H1 (cell line): ENCODE data around the gene PIAS3. TPM values are rescaled to one million over a fixed set of nuclear protein-coding genes. Genes with fewer than 3 reads are reported as not detected.
A peak's percentile ranks its signal among the peaks of the same experiment; 100 is the strongest.

Source experiments
- CTCF ChIA-PET: fragments of 300-600 bp; sonication (Branson Sonifier 250); formaldehyde crosslinking; loops from one replicate; lab custom pipeline; 2021; ENCODE audit not compliant: partially characterized antibody; lab: Charles Lee
- POLR2A ChIA-PET: fragments of 300-600 bp; sonication (Branson Sonifier 250); formaldehyde crosslinking; loops from one replicate; lab custom pipeline; 2021; ENCODE audit warnings: inconsistent platforms; ENCODE audit not compliant: partially characterized antibody; lab: Charles Lee
- DNase-seq, 2 experiments: peaks; one replicate each; pipeline versions ENCODE4 v3.0.0 to v3.0.0-alpha.2; 2010 to 2022; ENCODE audit warnings: low spot score in 2 of 2, low read depth in 1 of 2, mixed read lengths in 1 of 2
- FAIRE-seq: peaks from 2 replicates; lab custom pipeline; 2011; peaks lifted over from hg19 to GRCh38; lab: Jason Lieb, UNC
- H2AFZ ChIP-seq: 2 replicates; pipeline ENCODE4 v1.8.1; 2012; ENCODE audit warnings: low read length, inconsistent platforms
- H2AK5ac ChIP-seq: 2 replicates; pipeline ENCODE4 v1.6.1; 2013; ENCODE audit warnings: low read depth, low read length
- H2BK120ac ChIP-seq: replicated peaks from 2 replicates; pipeline ENCODE3; 2013; ENCODE audit warnings: low read depth, low read length, inconsistent platforms
- H2BK12ac ChIP-seq: 2 replicates; pipeline ENCODE4 v1.6.1; 2013; ENCODE audit warnings: low read depth, low read length
- H2BK15ac ChIP-seq: 2 replicates; pipeline ENCODE4 v1.6.1; 2013; ENCODE audit warnings: low read length
- H2BK20ac ChIP-seq: 2 replicates; pipeline ENCODE4 v1.6.1; 2013; ENCODE audit warnings: low read length
- H2BK5ac ChIP-seq: 2 replicates; pipeline ENCODE4 v1.6.1; 2013; ENCODE audit warnings: low read depth, low read length
- H3K14ac ChIP-seq: 2 replicates; pipeline ENCODE4 v1.6.1; 2013; ENCODE audit warnings: inconsistent platforms; ENCODE audit not compliant: insufficient read length
- H3K18ac ChIP-seq: 2 replicates; pipeline ENCODE4 v1.6.1; 2013; ENCODE audit warnings: low read length; ENCODE audit errors: extremely low read depth
- H3K23ac ChIP-seq: 2 replicates; pipeline ENCODE4 v1.6.1; 2013; ENCODE audit warnings: inconsistent platforms; ENCODE audit not compliant: insufficient read length
- H3K23me2 ChIP-seq: 2 replicates; pipeline ENCODE4 v1.6.1; 2013; ENCODE audit warnings: low read depth, low read length
- H3K27ac ChIP-seq: 2 replicates; pipeline ENCODE4 v1.6.1; 2011; ENCODE audit warnings: low read depth, low read length, inconsistent platforms
- H3K27me3 ChIP-seq, 4 experiments: replicated peaks in 1 of 4; 1 replicate in 1 of 4; 2 replicates in 3 of 4; pipeline versions ENCODE4 v1.6.1 to v1.8.1; 2011 to 2013; ENCODE audit warnings: low read length in 3 of 4, mild to moderate bottlenecking in 3 of 4, inconsistent platforms in 2 of 4, mixed read lengths in 2 of 4, moderate library complexity in 1 of 4; ENCODE audit not compliant: control insufficient read depth in 3 of 4, insufficient read depth in 3 of 4; ENCODE audit errors: extremely low read depth in 1 of 4
- H3K36me3 ChIP-seq, 4 experiments: 2 replicates each; pipeline versions ENCODE4 v1.6.1 to v1.8.1; 2011 to 2013; ENCODE audit warnings: mild to moderate bottlenecking in 4 of 4, low read length in 3 of 4, moderate library complexity in 2 of 4, control low read depth in 1 of 4, inconsistent platforms in 1 of 4; ENCODE audit not compliant: insufficient read depth in 4 of 4, control insufficient read depth in 2 of 4
- H3K4ac ChIP-seq: replicated peaks from 2 replicates; pipeline ENCODE3; 2013; ENCODE audit warnings: low read length, low read depth, mixed read lengths, inconsistent platforms; ENCODE audit not compliant: insufficient read length
- H3K4me1 ChIP-seq, 4 experiments: replicated peaks in 1 of 4; 1 replicate in 1 of 4; 2 replicates in 3 of 4; pipeline versions ENCODE4 v1.6.1 to v1.8.1; 2011 to 2013; ENCODE audit warnings: low read length in 3 of 4, inconsistent platforms in 2 of 4, mixed read lengths in 1 of 4; ENCODE audit not compliant: insufficient read depth in 4 of 4, control insufficient read depth in 3 of 4
- H3K4me2 ChIP-seq, 2 experiments: 2 replicates each; pipeline versions ENCODE4 v1.6.1 to v1.8.1; 2011 to 2013; ENCODE audit warnings: low read depth in 2 of 2, low read length in 2 of 2, control low read depth in 1 of 2, inconsistent platforms in 1 of 2, mild to moderate bottlenecking in 1 of 2; ENCODE audit not compliant: insufficient read depth in 1 of 2
- H3K4me3 ChIP-seq, 4 experiments: fragments of 200-600, 300-600 bp in 1 of 4; sonication (generic), shearing (Covaris generic), sonication (Bioruptor Twin) in 1 of 4; 2 replicates each; pipeline versions ENCODE4 v1.5.1 to v1.8.1; 2011 to 2016; ENCODE audit warnings: low read length in 4 of 4, low read depth in 3 of 4, control low read depth in 2 of 4, inconsistent platforms in 2 of 4, mild to moderate bottlenecking in 2 of 4, mixed read lengths in 1 of 4, moderate library complexity in 1 of 4; ENCODE audit not compliant: insufficient read depth in 2 of 4; ENCODE audit errors: extremely low read depth in 1 of 4
- H3K56ac ChIP-seq: replicated peaks from 2 replicates; pipeline ENCODE3; 2013; ENCODE audit warnings: low read depth, mild to moderate bottlenecking, mixed read lengths, low read length, inconsistent platforms; ENCODE audit not compliant: insufficient read length
- H3K79me1 ChIP-seq: 2 replicates; pipeline ENCODE4 v1.6.1; 2013; ENCODE audit warnings: low read depth, low read length, control low read depth
- H3K79me2 ChIP-seq, 2 experiments: 2 replicates each; pipeline versions ENCODE4 v1.6.1 to v1.8.1; 2012 to 2013; ENCODE audit warnings: low read length in 2 of 2, mild to moderate bottlenecking in 2 of 2, inconsistent platforms in 1 of 2; ENCODE audit not compliant: insufficient read depth in 2 of 2, control insufficient read depth in 1 of 2
- H3K9ac ChIP-seq, 4 experiments: replicated peaks in 1 of 4; 1 replicate in 1 of 4; 2 replicates in 3 of 4; pipeline versions ENCODE4 v1.6.1 to v1.8.1; 2011 to 2013; ENCODE audit warnings: low read depth in 3 of 4, low read length in 3 of 4, control low read depth in 2 of 4, mild to moderate bottlenecking in 2 of 4, moderate library complexity in 2 of 4, inconsistent platforms in 1 of 4; ENCODE audit errors: extremely low read depth in 1 of 4
- H3K9me3 ChIP-seq, 2 experiments: 2 replicates each; pipeline versions ENCODE4 v1.6.1 to v1.8.1; 2012 to 2013; ENCODE audit warnings: mild to moderate bottlenecking in 2 of 2, moderate library complexity in 2 of 2, control low read depth in 1 of 2, inconsistent platforms in 1 of 2, low read depth in 1 of 2, low read length in 1 of 2, mixed read lengths in 1 of 2; ENCODE audit not compliant: insufficient read depth in 2 of 2
- H4K20me1 ChIP-seq, 2 experiments: replicated peaks in 1 of 2; 2 replicates each; pipeline versions ENCODE3 to v1.8.1; 2011 to 2013; ENCODE audit warnings: inconsistent platforms in 2 of 2, low read length in 2 of 2, mild to moderate bottlenecking in 1 of 2; ENCODE audit not compliant: insufficient read depth in 2 of 2, control insufficient read depth in 1 of 2
- H4K5ac ChIP-seq: 2 replicates; pipeline ENCODE4 v1.6.1; 2013; ENCODE audit warnings: low read length, low read depth, mixed read lengths, inconsistent platforms; ENCODE audit not compliant: insufficient read length
- H4K8ac ChIP-seq: 2 replicates; pipeline ENCODE4 v1.8.0; 2013; ENCODE audit warnings: mild to moderate bottlenecking, moderate library complexity, low read length, inconsistent platforms; ENCODE audit not compliant: insufficient read depth; ENCODE audit errors: extremely low read depth
- H4K91ac ChIP-seq: replicated peaks from 2 replicates; pipeline ENCODE3; 2013; ENCODE audit warnings: low read length, mixed read lengths, inconsistent platforms; ENCODE audit not compliant: insufficient read length
- CBX5 ChIP-seq: fragments of 300-800, 300-1000 bp; sonication (generic); IDR thresholded peaks from 2 replicates; pipeline ENCODE4 v1.7.1; 2016; ENCODE audit warnings: antibody characterized with exemption, low read length, low read depth
- CHD1 ChIP-seq: IDR thresholded peaks from 2 replicates; pipeline ENCODE4 v1.6.1; 2012; ENCODE audit warnings: low read depth, low read length, improper control_type of control experiment
- CREB1 ChIP-seq: IDR thresholded peaks from 2 replicates; pipeline ENCODE4 v1.6.1; 2012; ENCODE audit warnings: inconsistent platforms
- KDM1A ChIP-seq: fragments of 200-600, 300-600 bp; sonication (generic); IDR thresholded peaks from 2 replicates; pipeline ENCODE4 v1.7.1; 2016; ENCODE audit warnings: mild to moderate bottlenecking, low read length, borderline replicate concordance
- MAFK ChIP-seq: IDR thresholded peaks from 2 replicates; pipeline ENCODE4 v1.6.1; 2012; ENCODE audit warnings: low read depth, mild to moderate bottlenecking, improper control_type of control experiment, low read length
- POU5F1 ChIP-seq: IDR thresholded peaks from 2 replicates; pipeline ENCODE4 v1.6.1; 2011; ENCODE audit warnings: low read depth, mild to moderate bottlenecking, low read length, moderate library complexity
- SIN3A ChIP-seq, 2 experiments: IDR thresholded peaks in 1 of 2; conservative IDR thresholded peaks in 1 of 2; 2 replicates each; pipeline ENCODE4 v1.6.1; 2011 to 2012; ENCODE audit warnings: low read length in 2 of 2, improper control_type of control experiment in 1 of 2, low read depth in 1 of 2, mild to moderate bottlenecking in 1 of 2
- SP1 ChIP-seq: IDR thresholded peaks from 2 replicates; pipeline ENCODE4 v1.6.1; 2011; ENCODE audit warnings: low read depth, low read length
- SP2 ChIP-seq: IDR thresholded peaks from 2 replicates; pipeline ENCODE4 v1.6.1; 2012; ENCODE audit warnings: mild to moderate bottlenecking, low read length, inconsistent platforms
- ZNF274 ChIP-seq: IDR thresholded peaks from 2 replicates; pipeline ENCODE4 v1.7.0; 2012; ENCODE audit warnings: low read length, borderline replicate concordance; ENCODE audit errors: extremely low read depth
- WGBS, 2 experiments: shearing (Covaris generic) in 1 of 2; methylation state at CpG; one replicate each; pipeline versions ENCODE4 v1.1.6 to v1.1.7; 2013 to 2015; ENCODE audit warnings: low lambda C conversion rate in 2 of 2, mixed read lengths in 2 of 2, inconsistent platforms in 1 of 2, low coverage in 1 of 2, missing lambda C conversion rate in 1 of 2; ENCODE audit not compliant: insufficient replicate concordance in 2 of 2, insufficient coverage in 1 of 2, insufficient read length in 1 of 2; ENCODE audit errors: extremely low coverage in 1 of 2, missing lambda C conversion rate in 1 of 2; 5-methylcytosine and 5-hydroxymethylcytosine counted together
- polyA plus RNA-seq, 7 experiments: library from polyadenylated mRNA; depleted of rRNA in 3 of 7; stranded (reverse) in 5 of 7; unstranded in 2 of 7; fragments of >200 nt in 5 of 7; fragments of 200-250 nt in 2 of 7; gene quantifications; 1 replicate in 5 of 7; 2 replicates in 1 of 7; 4 replicates in 1 of 7; pipeline versions ENCODE4 v1.2.1 to v1.2.3, GENCODE V29; 2011 to 2013; ENCODE audit warnings: missing spikeins in 2 of 7, mixed read lengths in 2 of 7
- total RNA-seq: library from RNA; stranded (reverse); fragmentation: NEBNext Ultra II Directional; extraction: Animal tissue kit (Norgen Biotek cat#: 25700); gene quantifications from 2 replicates; pipeline ENCODE4 v1.2.1, GENCODE V29; 2021
- TF ChIP-seq, protein P1 (sequence below), 3 experiments: IDR thresholded peaks; 1 replicate in 2 of 3; 2 replicates in 1 of 3; pipeline versions ENCODE4 v1.5.1 to v1.6.1; 2011; ENCODE audit warnings: low read length in 3 of 3, mild to moderate bottlenecking in 3 of 3, inconsistent platforms in 2 of 3, low read depth in 1 of 3, moderate library complexity in 1 of 3; ENCODE audit not compliant: insufficient read depth in 1 of 3; ENCODE audit errors: control extremely low read depth in 1 of 3

Gene PIAS3
- total and polyA plus RNA-seq, 2 of the 8 experiments (the other 6 are each of a cell fraction or from before 2014, with no cell fraction given) = 36.7 to 49.9 TPM

DNA sequence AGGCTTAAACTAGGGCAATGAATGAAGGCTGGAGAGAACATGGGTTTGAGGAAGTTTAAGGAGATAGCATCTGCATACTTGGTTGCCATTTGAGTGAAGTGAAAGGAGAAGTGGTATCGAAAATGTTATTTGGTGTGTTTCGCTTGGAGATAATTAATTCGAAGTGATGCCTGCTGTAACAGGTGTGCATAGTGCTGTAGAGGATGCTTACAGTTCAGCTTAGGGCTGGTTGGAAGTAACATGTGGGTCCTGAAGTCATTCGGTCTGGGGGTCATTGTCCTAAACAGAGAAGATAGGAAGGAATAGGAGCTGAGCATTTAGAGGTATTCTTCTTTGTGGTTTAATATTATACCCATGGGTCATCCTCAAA, 13.8 kb downstream of the PIAS3 start:
- H2BK12ac ChIP-seq = no peak overlapping the region
- H3K56ac ChIP-seq = no peak overlapping the region
- H4K20me1 ChIP-seq = peaks cover 2 to 4% of the 10 kb centered on the region in 2 experiments
- no peak overlapping the region for H3K14ac ChIP-seq
- no peaks in the 10 kb centered on the region for H3K27me3 ChIP-seq
- DNase-seq (no peak), FAIRE-seq (no peak)
- H3K79me2 ChIP-seq = no peaks in the 10 kb centered on the region
- H4K91ac ChIP-seq = no peak overlapping the region
- H2BK5ac ChIP-seq = no peak overlapping the region
- H3K27ac ChIP-seq = no peak overlapping the region
- WGBS, 2 experiments = 35 to 100% methylated on average over 2 to 4 of the region's 4 CpGs
- H4K5ac ChIP-seq = no peak overlapping the region
- H2AK5ac ChIP-seq = no peak overlapping the region
- no peaks in the 10 kb centered on the region for H3K79me1 ChIP-seq
- H2BK15ac ChIP-seq = no peak overlapping the region
- H2BK120ac ChIP-seq = no peak overlapping the region
- ChIA-PET CTCF (interaction anchor here (0.7 to 9.6 kb wide), 33 partner anchors 15 to 189 kb away, joined by 3 to 214 read pairs (median 5); partner anchors contain the start of genes ANKRD34A, ANKRD35, ITGA10 and LIX1L), POLR2A (interaction anchor here (0.8 to 8.2 kb wide), 15 partner anchors 10 to 207 kb away, joined by 3 to 95 read pairs (median 7); partner anchors contain the start of genes PIAS3, POLR3C, RBM8A and RNF115)
- peak overlapping the region in 3 of 4 experiments; percentile 61 to 77 (median 70); a peak in 6 of 8 replicates for H3K4me3 ChIP-seq
- H2AFZ ChIP-seq = no peak overlapping the region
- peaks cover 0 to 8% (median 0%) of the 10 kb centered on the region in 4 experiments; a peak in 2 of 7 replicates for H3K4me1 ChIP-seq
- peak overlapping the region; percentile 47 to 89 for H3K4me2 ChIP-seq
- H3K4ac ChIP-seq = no peak overlapping the region
- H3K18ac ChIP-seq = no peak overlapping the region
- H3K9me3 ChIP-seq = no peaks in the 10 kb centered on the region
- peaks cover 7 to 40% (median 35%) of the 10 kb centered on the region in 4 experiments; a peak in 7 of 8 replicates for H3K36me3 ChIP-seq
- H4K8ac ChIP-seq = no peak overlapping the region
- H3K9ac ChIP-seq = no peak overlapping the region
- peaks cover 3% of the 10 kb centered on the region for H3K23me2 ChIP-seq
- TF ChIP-seq SP2 (no peak), SP1 (no peak), CREB1 (no peak), KDM1A (no peak), ZNF274 (no peak), SIN3A (conservative IDR thresholded peaks at IDR 0.05 in 1 of 2, IDR thresholded peaks at IDR 0.05 in 1 of 2; ENCODE audit: low read depth in 1 of 2, low read length in 2 of 2) (no peak), CHD1 (no peak), CBX5 (no peak), MAFK (no peak), POU5F1 (no peak)
- TF ChIP-seq, protein P1, sequence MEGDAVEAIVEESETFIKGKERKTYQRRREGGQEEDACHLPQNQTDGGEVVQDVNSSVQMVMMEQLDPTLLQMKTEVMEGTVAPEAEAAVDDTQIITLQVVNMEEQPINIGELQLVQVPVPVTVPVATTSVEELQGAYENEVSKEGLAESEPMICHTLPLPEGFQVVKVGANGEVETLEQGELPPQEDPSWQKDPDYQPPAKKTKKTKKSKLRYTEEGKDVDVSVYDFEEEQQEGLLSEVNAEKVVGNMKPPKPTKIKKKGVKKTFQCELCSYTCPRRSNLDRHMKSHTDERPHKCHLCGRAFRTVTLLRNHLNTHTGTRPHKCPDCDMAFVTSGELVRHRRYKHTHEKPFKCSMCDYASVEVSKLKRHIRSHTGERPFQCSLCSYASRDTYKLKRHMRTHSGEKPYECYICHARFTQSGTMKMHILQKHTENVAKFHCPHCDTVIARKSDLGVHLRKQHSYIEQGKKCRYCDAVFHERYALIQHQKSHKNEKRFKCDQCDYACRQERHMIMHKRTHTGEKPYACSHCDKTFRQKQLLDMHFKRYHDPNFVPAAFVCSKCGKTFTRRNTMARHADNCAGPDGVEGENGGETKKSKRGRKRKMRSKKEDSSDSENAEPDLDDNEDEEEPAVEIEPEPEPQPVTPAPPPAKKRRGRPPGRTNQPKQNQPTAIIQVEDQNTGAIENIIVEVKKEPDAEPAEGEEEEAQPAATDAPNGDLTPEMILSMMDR (IDR thresholded peaks at IDR 0.05; ENCODE audit: control extremely low read depth in 1 of 3, insufficient read depth in 1 of 3, low read depth in 1 of 3, low read length in 3 of 3) = no peak
- H3K23ac ChIP-seq = no peak overlapping the region
- H2BK20ac ChIP-seq = peak overlapping the region; percentile 21; the same call in 1 of the 2 replicates
